Measurements from ENCODE around the gene MFSD2A. TPM values are rescaled to one million over a fixed set of nuclear protein-coding genes. Genes with fewer than 3 reads are reported as not detected.
A peak's percentile ranks its signal among the peaks of the same experiment; 100 is the strongest.

MFSD2A gene
- total and polyA plus RNA-seq, 4 experiments from 2014 or later = 0.38 to 0.70 (median 0.43) TPM

- no peak overlapping the region for H3K27ac ChIP-seq (ENCODE audit: low read depth, low read length)
- Mint-ChIP-seq H3K36me3 (no peaks in the 10 kb centered on the region), H3K4me1 (no peaks in the 10 kb centered on the region), H3K9me3 (no peaks in the 10 kb centered on the region), H3K4me3 (no peak overlapping the region), H3K27ac (no peak overlapping the region), H3K27me3 (peaks cover 2 to 4% of the 10 kb centered on the region in 2 donors)
- intact Hi-C loops (cut with micrococcal nuclease) = no loop called here
- DNase-seq = no peak
- no peak overlapping the region for H3K4me3 ChIP-seq (ENCODE audit: low read length in 2 of 2)
- no peaks in the 10 kb centered on the region for H3K4me1 ChIP-seq (ENCODE audit: insufficient read depth, low read length)
- H3K9me3 ChIP-seq (ENCODE audit: control insufficient read depth in 1 of 2, low read length in 2 of 2) = no peaks in the 10 kb centered on the region
- ChIA-PET CTCF (ENCODE audit: partially characterized antibody) (interaction anchor here (1.0 to 12.7 kb wide), 5 partner anchors 12 to 117 kb away, joined by 3 to 168 read pairs (median 5); partner anchors contain the start of gene MYCL), POLR2A (ENCODE audit: partially characterized antibody) (no interaction called here)
- no peaks in the 10 kb centered on the region for H3K36me3 ChIP-seq (ENCODE audit: insufficient read depth, low read length)
- no peaks in the 10 kb centered on the region for H3K27me3 ChIP-seq (ENCODE audit: insufficient read depth, low read length)
These were observed 39.3 kb upstream of the MFSD2A start for GRCh38 chr1:39915499-39916129.

GRCh38 chr1:39917825-39918224, 37.1 kb upstream of the MFSD2A start:
- ChIA-PET CTCF (ENCODE audit: partially characterized antibody) (interaction anchor here (0.7 to 12.7 kb wide), 6 partner anchors 9 to 510 kb away, joined by 3 to 168 read pairs (median 7); no protein-coding TSS in a partner anchor), POLR2A (ENCODE audit: partially characterized antibody) (no interaction called here)
- H3K4me3 Mint-ChIP-seq = no peak overlapping the region
- no peaks in the 10 kb centered on the region for H3K9me3 Mint-ChIP-seq
- no peak overlapping the region for H3K4me3 ChIP-seq (ENCODE audit: low read length in 2 of 2)
- H3K36me3 ChIP-seq (ENCODE audit: insufficient read depth, low read length) = no peaks in the 10 kb centered on the region
- H3K27ac Mint-ChIP-seq = peak overlapping the region in 1 of 7 donors; percentile 37
- no peak for DNase-seq
- peaks cover 3% of the 10 kb centered on the region in 2 donors for H3K27me3 Mint-ChIP-seq
- H3K36me3 Mint-ChIP-seq = no peaks in the 10 kb centered on the region
- no peaks in the 10 kb centered on the region for H3K9me3 ChIP-seq (ENCODE audit: control insufficient read depth in 1 of 2, low read length in 2 of 2)
- H3K27me3 ChIP-seq (ENCODE audit: insufficient read depth, low read length) = no peaks in the 10 kb centered on the region
- intact Hi-C loops (cut with micrococcal nuclease) = no loop called here
- H3K27ac ChIP-seq (ENCODE audit: low read depth, low read length) = no peak overlapping the region
- H3K4me1 Mint-ChIP-seq = no peaks in the 10 kb centered on the region
- no peaks in the 10 kb centered on the region for H3K4me1 ChIP-seq (ENCODE audit: insufficient read depth, low read length)

GRCh38 chr1:39919545-39919944, 35.4 kb upstream of the MFSD2A start:
- Histone ChIP-seq H3K4me1 (ENCODE audit: insufficient read depth, low read length) (no peaks in the 10 kb centered on the region), H3K27me3 (ENCODE audit: insufficient read depth, low read length) (no peaks in the 10 kb centered on the region), H3K4me3 (ENCODE audit: low read length in 2 of 2) (no peak overlapping the region), H3K27ac (ENCODE audit: low read depth, low read length) (no peak overlapping the region), H3K36me3 (ENCODE audit: insufficient read depth, low read length) (no peaks in the 10 kb centered on the region), H3K9me3 (ENCODE audit: control insufficient read depth in 1 of 2, low read length in 2 of 2) (no peaks in the 10 kb centered on the region)
- Mint-ChIP-seq H3K4me3 (no peak overlapping the region), H3K4me1 (no peaks in the 10 kb centered on the region), H3K9me3 (no peaks in the 10 kb centered on the region), H3K27me3 (peaks cover 3 to 5% of the 10 kb centered on the region in 2 donors), H3K36me3 (no peaks in the 10 kb centered on the region), H3K27ac (no peak overlapping the region)
- intact Hi-C loops (cut with micrococcal nuclease) = loop anchor here (1.0 kb wide), 2 partner anchors 54 to 113 kb away; no protein-coding TSS in a partner anchor
- DNase-seq = peak; percentile 48 to 70 (median 67)
- POLR2A ChIA-PET (ENCODE audit: partially characterized antibody) = interaction anchor here (0.7 to 1.6 kb wide), 4 partner anchors 113 to 157 kb away, joined by 3 to 8 read pairs (median 3); partner anchors contain the start of gene CAP1
- CTCF ChIA-PET (ENCODE audit: partially characterized antibody) = interaction anchor here (0.9 to 12.7 kb wide), 29 partner anchors 9 to 309 kb away, joined by 3 to 168 read pairs (median 4); partner anchors contain the start of genes CAP1, MFSD2A and MYCL

GRCh38 chr1:39922251-39922688, 32.7 kb upstream of the MFSD2A start:
- Histone ChIP-seq H3K4me1 (ENCODE audit: insufficient read depth, low read length) (no peaks in the 10 kb centered on the region), H3K9me3 (ENCODE audit: control insufficient read depth in 1 of 2, low read length in 2 of 2) (no peaks in the 10 kb centered on the region), H3K36me3 (ENCODE audit: insufficient read depth, low read length) (no peaks in the 10 kb centered on the region), H3K27me3 (ENCODE audit: insufficient read depth, low read length) (no peaks in the 10 kb centered on the region), H3K27ac (ENCODE audit: low read depth, low read length) (no peak overlapping the region), H3K4me3 (ENCODE audit: low read length in 2 of 2) (no peak overlapping the region)
- Mint-ChIP-seq H3K9me3 (no peaks in the 10 kb centered on the region), H3K4me3 (no peak overlapping the region), H3K27me3 (peaks cover 3 to 5% of the 10 kb centered on the region in 2 donors), H3K36me3 (no peaks in the 10 kb centered on the region), H3K4me1 (peaks cover 0 to 6% (median 0%) of the 10 kb centered on the region in 4 donors), H3K27ac (no peak overlapping the region)
- CTCF ChIA-PET (ENCODE audit: partially characterized antibody) = interaction anchor here (5.1 to 12.7 kb wide), 2 partner anchors 49 to 109 kb away, joined by 107 to 168 read pairs; no protein-coding TSS in a partner anchor
- DNase-seq = no peak
- POLR2A ChIA-PET (ENCODE audit: partially characterized antibody) = no interaction called here
- intact Hi-C loops (cut with micrococcal nuclease) = no loop called here

- Histone ChIP-seq H3K4me1 (ENCODE audit: insufficient read depth, low read length) (no peaks in the 10 kb centered on the region), H3K36me3 (ENCODE audit: insufficient read depth, low read length) (no peaks in the 10 kb centered on the region), H3K4me3 (ENCODE audit: low read length in 2 of 2) (no peak overlapping the region), H3K9me3 (ENCODE audit: control insufficient read depth in 1 of 2, low read length in 2 of 2) (no peaks in the 10 kb centered on the region), H3K27ac (ENCODE audit: low read depth, low read length) (no peak overlapping the region), H3K27me3 (ENCODE audit: insufficient read depth, low read length) (no peaks in the 10 kb centered on the region)
- Mint-ChIP-seq H3K9me3 (no peaks in the 10 kb centered on the region), H3K27ac (peak overlapping the region in 1 of 7 donors; percentile 52), H3K4me3 (no peak overlapping the region), H3K4me1 (peaks cover 0 to 6% (median 0%) of the 10 kb centered on the region in 4 donors), H3K27me3 (peaks cover 3 to 4% of the 10 kb centered on the region in 2 donors), H3K36me3 (no peaks in the 10 kb centered on the region)
- intact Hi-C loops (cut with micrococcal nuclease) = no loop called here
- ChIA-PET POLR2A (ENCODE audit: partially characterized antibody) (no interaction called here), CTCF (ENCODE audit: partially characterized antibody) (interaction anchor here (1.2 to 12.7 kb wide), 3 partner anchors 24 to 104 kb away, joined by 3 to 168 read pairs (median 4); partner anchors contain the start of gene MYCL)
- DNase-seq = no peak
These were observed 29.1 kb upstream of the MFSD2A start for GRCh38 chr1:39925721-39926342.

GRCh38 chr1:39926343-39926793, 28.6 kb upstream of the MFSD2A start:
- Histone ChIP-seq H3K27me3 (ENCODE audit: insufficient read depth, low read length) (no peaks in the 10 kb centered on the region), H3K36me3 (ENCODE audit: insufficient read depth, low read length) (no peaks in the 10 kb centered on the region), H3K4me3 (ENCODE audit: low read length in 2 of 2) (no peak overlapping the region), H3K9me3 (ENCODE audit: control insufficient read depth in 1 of 2, low read length in 2 of 2) (no peaks in the 10 kb centered on the region), H3K27ac (ENCODE audit: low read depth, low read length) (no peak overlapping the region), H3K4me1 (ENCODE audit: insufficient read depth, low read length) (no peaks in the 10 kb centered on the region)
- ChIA-PET CTCF (ENCODE audit: partially characterized antibody) (interaction anchor here (1.2 to 12.7 kb wide), 4 partner anchors 8 to 103 kb away, joined by 3 to 168 read pairs (median 4); partner anchors contain the start of gene MYCL), POLR2A (ENCODE audit: partially characterized antibody) (no interaction called here)
- intact Hi-C loops (cut with micrococcal nuclease) = no loop called here
- Mint-ChIP-seq H3K27ac (peak overlapping the region in 2 of 7 donors; percentile 24 to 52), H3K36me3 (no peaks in the 10 kb centered on the region), H3K27me3 (peaks cover 3 to 4% of the 10 kb centered on the region in 2 donors), H3K4me3 (no peak overlapping the region), H3K4me1 (peaks cover 0 to 6% (median 0%) of the 10 kb centered on the region in 4 donors), H3K9me3 (no peaks in the 10 kb centered on the region)
- no peak for DNase-seq

- ChIA-PET CTCF (ENCODE audit: partially characterized antibody) (interaction anchor here (1.0 to 1.7 kb wide), 3 partner anchors 9 to 25 kb away, joined by 3 to 4 read pairs (median 3); partner anchors contain the start of gene MYCL), POLR2A (ENCODE audit: partially characterized antibody) (no interaction called here)
- no peak overlapping the region for H3K4me3 ChIP-seq (ENCODE audit: low read length in 2 of 2)
- H3K9me3 Mint-ChIP-seq = no peaks in the 10 kb centered on the region
- peaks cover 3 to 4% of the 10 kb centered on the region in 2 donors for H3K27me3 Mint-ChIP-seq
- no peaks in the 10 kb centered on the region for H3K9me3 ChIP-seq (ENCODE audit: control insufficient read depth in 1 of 2, low read length in 2 of 2)
- no peak overlapping the region for H3K27ac ChIP-seq (ENCODE audit: low read depth, low read length)
- H3K4me3 Mint-ChIP-seq = no peak overlapping the region
- H3K36me3 Mint-ChIP-seq = no peaks in the 10 kb centered on the region
- peak overlapping the region in 1 of 7 donors; percentile 24 for H3K27ac Mint-ChIP-seq
- no peaks in the 10 kb centered on the region for H3K36me3 ChIP-seq (ENCODE audit: insufficient read depth, low read length)
- intact Hi-C loops (cut with micrococcal nuclease) = no loop called here
- H3K4me1 ChIP-seq (ENCODE audit: insufficient read depth, low read length) = no peaks in the 10 kb centered on the region
- DNase-seq = no peak
- H3K27me3 ChIP-seq (ENCODE audit: insufficient read depth, low read length) = no peaks in the 10 kb centered on the region
- peaks cover 0 to 6% (median 0%) of the 10 kb centered on the region in 4 donors for H3K4me1 Mint-ChIP-seq
These were observed 28.1 kb upstream of the MFSD2A start for GRCh38 chr1:39926820-39927219.
